A549 (cell line): ENCODE data around the gene DDI2. TPM values are rescaled to one million over a fixed set of nuclear protein-coding genes. Genes with fewer than 3 reads are reported as not detected.

Experiments
- ATAC-seq, 2 experiments: fragments of 200-7000 bp in 1 of 2; fragments of >200 bp in 1 of 2; cut with Nextera tagmentation in 1 of 2; cut with Tn5 transposase in 1 of 2; 3 replicates each; pipeline versions ENCODE4 v1.8.0 to v1.9.1; 2018 to 2020; ENCODE audit warnings: mild to moderate bottlenecking in 1 of 2, moderate library complexity in 1 of 2
- CTCF ChIA-PET: fragments of 300-600 bp; sonication (Branson Sonifier 250); formaldehyde crosslinking; extraction: SDS; loops from one replicate; lab custom pipeline; 2021; ENCODE audit warnings: antibody characterized with exemption, inconsistent platforms; lab: Yijun Ruan, JAX
- POLR2A ChIA-PET: fragments of 350-600 bp; formaldehyde crosslinking; extraction: SDS; loops from one replicate; lab custom pipeline; 2021; ENCODE audit warnings: antibody characterized with exemption, inconsistent platforms; lab: Yijun Ruan, JAX
- DNase-seq, 2 experiments: peaks; one replicate each; pipeline versions ENCODE4 v3.0.0 to v3.0.0-alpha.2; 2011 to 2016; ENCODE audit warnings: low read depth in 1 of 2, low spot score in 1 of 2
- FAIRE-seq: peaks from 2 replicates; lab custom pipeline; 2011; peaks lifted over from hg19 to GRCh38; lab: Jason Lieb, UNC
- H3K27ac ChIP-seq, 2 experiments: fragments of >200 bp; sonication (Bioruptor Twin); formaldehyde crosslinking; 3 replicates each; pipeline ENCODE4 v1.5.1; 2016 to 2017
- H3K4me1 ChIP-seq: fragments of >200 bp; sonication (Bioruptor Twin); formaldehyde crosslinking; 3 replicates; pipeline ENCODE4 v1.6.1; 2016
- H3K4me2 ChIP-seq: fragments of >200 bp; sonication (Bioruptor Twin); formaldehyde crosslinking; 3 replicates; pipeline ENCODE4 v1.6.1; 2016
- H3K4me3 ChIP-seq: fragments of >200 bp; sonication (Bioruptor Twin); formaldehyde crosslinking; 3 replicates; pipeline ENCODE4 v1.5.1; 2016
- H3K9me3 ChIP-seq: fragments of >200 bp; sonication (Bioruptor Twin); formaldehyde crosslinking; 3 replicates; pipeline ENCODE4 v1.6.1; 2016
- CBX8 ChIP-seq: fragments of 200-600 bp; sonication (generic); IDR thresholded peaks from 2 replicates; pipeline ENCODE4 v1.6.1; 2016
- CHD2 ChIP-seq: fragments of 150-350 bp; IDR thresholded peaks from 2 replicates; pipeline ENCODE4 v1.6.1; 2014; ENCODE audit warnings: low read length; ENCODE audit not compliant: partially characterized antibody
- CHD4 ChIP-seq: fragments of 200-600 bp; sonication (generic); IDR thresholded peaks from 2 replicates; pipeline ENCODE4 v1.6.1; 2016; ENCODE audit warnings: antibody characterized with exemption, mild to moderate bottlenecking, borderline replicate concordance
- EHMT2 ChIP-seq: fragments of 200-600 bp; sonication (generic); IDR thresholded peaks from 2 replicates; pipeline ENCODE4 v1.6.1; 2016; ENCODE audit warnings: antibody characterized with exemption, low read depth, mild to moderate bottlenecking, moderate library complexity
- ESRRA ChIP-seq: fragments of 150-350 bp; IDR thresholded peaks from 2 replicates; pipeline ENCODE4 v1.6.1; 2014; ENCODE audit warnings: mild to moderate bottlenecking, low read length, borderline replicate concordance
- FOSB ChIP-seq: fragments of 250-450 bp; sonication (Bioruptor Pico); IDR thresholded peaks from 2 replicates; pipeline ENCODE4 v1.5.0; 2020; ENCODE audit warnings: mild to moderate bottlenecking, moderate library complexity
- FOSL2 ChIP-seq, 2 experiments: fragments of 450-650 bp in 1 of 2; fragments of >200 bp in 1 of 2; sonication (Bioruptor Twin) in 1 of 2; formaldehyde crosslinking; IDR thresholded peaks; 2 replicates each; pipeline versions ENCODE4 v1.5.0 to v1.6.1; 2016 to 2020; ENCODE audit warnings: mild to moderate bottlenecking in 1 of 2, moderate library complexity in 1 of 2
- FOXS1 ChIP-seq: fragments of 250-450 bp; sonication (Bioruptor Pico); IDR thresholded peaks from 2 replicates; pipeline ENCODE4 v1.5.0; 2020; ENCODE audit warnings: mild to moderate bottlenecking, moderate library complexity
- GATA3 ChIP-seq: IDR thresholded peaks from 2 replicates; pipeline ENCODE4 v1.6.1; 2012; ENCODE audit warnings: borderline replicate concordance
- HOXB13 ChIP-seq: fragments of 250-450 bp; sonication (Bioruptor Pico); IDR thresholded peaks from 2 replicates; pipeline ENCODE4 v1.5.0; 2020; ENCODE audit warnings: low read depth, mild to moderate bottlenecking, moderate library complexity
- HOXB5 ChIP-seq: fragments of 250-450 bp; sonication (Bioruptor Pico); IDR thresholded peaks from 2 replicates; pipeline ENCODE4 v1.5.0; 2020; ENCODE audit warnings: mild to moderate bottlenecking, moderate library complexity
- JUN ChIP-seq, 2 experiments: fragments of >200 bp; sonication (Bioruptor Twin); formaldehyde crosslinking; IDR thresholded peaks; 2 replicates in 1 of 2; 3 replicates in 1 of 2; pipeline ENCODE4 v1.6.1; 2016 to 2017
- KDM5A ChIP-seq: fragments of 200-600 bp; sonication (generic); IDR thresholded peaks from 2 replicates; pipeline ENCODE4 v1.6.1; 2016; ENCODE audit warnings: antibody characterized with exemption, mild to moderate bottlenecking
- MAZ ChIP-seq: fragments of 150-350 bp; IDR thresholded peaks from 2 replicates; pipeline ENCODE4 v1.6.1; 2014; ENCODE audit warnings: antibody characterized with exemption, low read depth, low read length, borderline replicate concordance
- RCOR1 ChIP-seq: fragments of 150-350 bp; IDR thresholded peaks from 2 replicates; pipeline ENCODE4 v1.6.1; 2014; ENCODE audit warnings: antibody characterized with exemption, low read length, low read depth
- RNF2 ChIP-seq: fragments of 200-600 bp; sonication (generic); IDR thresholded peaks from 2 replicates; pipeline ENCODE4 v1.6.1; 2016; ENCODE audit warnings: low read depth, mild to moderate bottlenecking, antibody characterized with exemption, moderate library complexity, borderline replicate concordance
- SMC3 ChIP-seq: fragments of >200 bp; sonication (Bioruptor Twin); formaldehyde crosslinking; IDR thresholded peaks from 3 replicates; pipeline ENCODE4 v1.6.1; 2018; ENCODE audit warnings: inconsistent platforms
- TP53 ChIP-seq: fragments of 250-450 bp; sonication (Bioruptor Pico); IDR thresholded peaks from 2 replicates; pipeline ENCODE4 v1.5.0; 2021; ENCODE audit warnings: mild to moderate bottlenecking, moderate library complexity
- ZNF302 ChIP-seq: fragments of 250-450 bp; sonication (Bioruptor Pico); IDR thresholded peaks from 2 replicates; pipeline ENCODE4 v1.9.0; 2021; ENCODE audit warnings: inconsistent platforms, mild to moderate bottlenecking, moderate library complexity
- ZSCAN20 ChIP-seq: fragments of 250-450 bp; sonication (Bioruptor Pico); IDR thresholded peaks from 2 replicates; pipeline ENCODE4 v1.8.0; 2022; ENCODE audit warnings: mild to moderate bottlenecking, moderate library complexity
- WGBS: methylation state at CpG from one replicate; pipeline ENCODE4 v1.1.6; 2017; ENCODE audit errors: missing lambda C conversion rate; 5-methylcytosine and 5-hydroxymethylcytosine counted together
- polyA plus RNA-seq, 4 experiments: library from polyadenylated mRNA; depleted of rRNA in 3 of 4; stranded (reverse); fragments of >200 nt; fragmentation: RNase III in 1 of 4; extraction: RNeasy Plus Mini Kit Qiagen cat#74134 plus additional on column Dnase treatment in 1 of 4; gene quantifications; 2 replicates in 3 of 4; 3 replicates in 1 of 4; pipeline ENCODE4 v1.2.3, GENCODE V29; 2011 to 2017
- TF ChIP-seq, protein P1 (sequence below): IDR thresholded peaks from 2 replicates; pipeline ENCODE4 v1.6.1; 2012
- TF ChIP-seq, protein P2 (sequence below): fragments of 150-350 bp; IDR thresholded peaks from 2 replicates; pipeline ENCODE4 v1.6.1; 2014; ENCODE audit warnings: low read depth, mild to moderate bottlenecking, low read length
- TF ChIP-seq, protein P3 (sequence below): fragments of 250-450 bp; sonication (Bioruptor Pico); IDR thresholded peaks from 2 replicates; pipeline ENCODE4 v1.5.0; 2020; ENCODE audit warnings: low read depth, mild to moderate bottlenecking, moderate library complexity
- TF ChIP-seq, protein P4 (sequence below): fragments of 450-650 bp; IDR thresholded peaks from 2 replicates; pipeline ENCODE4 v1.6.1; 2014; ENCODE audit warnings: antibody characterized with exemption

DDI2 gene
- polyA plus RNA-seq, 2 of the 4 experiments (the other 2 are of a cell fraction), result 6.3 to 8.6 TPM

DNA sequence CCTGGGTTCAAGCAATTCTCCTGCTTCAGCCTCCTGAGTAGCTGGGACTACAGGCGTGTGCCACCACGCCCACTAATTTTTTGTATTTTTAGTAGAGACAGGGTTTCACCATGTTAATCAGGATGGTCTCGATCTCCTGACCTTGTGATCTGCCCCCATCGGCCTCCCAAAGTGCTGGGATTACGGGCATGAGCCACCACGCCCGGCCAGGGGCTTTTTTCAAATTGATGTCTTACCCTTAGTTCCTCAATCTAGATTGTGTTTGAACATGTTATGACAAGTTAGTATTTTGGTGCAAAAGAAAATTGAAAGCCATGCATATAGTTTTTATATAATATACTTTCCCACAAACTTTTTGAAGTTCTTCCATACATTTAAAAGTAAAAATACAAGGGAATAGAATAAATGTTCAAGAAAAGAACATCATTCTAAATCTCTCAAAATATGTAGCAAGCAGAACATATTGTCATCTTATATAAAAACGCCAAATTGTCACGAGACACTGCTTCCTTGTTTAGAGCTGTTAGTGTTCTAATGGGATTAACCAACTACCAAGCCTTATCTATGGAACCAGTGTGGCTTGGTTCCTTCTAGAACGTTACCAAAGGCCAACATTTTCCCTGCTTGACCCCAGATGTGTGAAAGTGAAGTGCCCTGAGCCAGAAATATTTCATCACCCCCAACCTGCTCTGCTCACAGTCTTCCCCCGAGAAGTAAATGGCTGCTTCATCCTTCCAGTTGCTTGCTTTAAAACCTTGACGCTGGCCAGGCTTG is 57.3 kb downstream of the DDI2 start:
- H3K4me3 ChIP-seq, result no peak overlapping the region
- H3K4me1 ChIP-seq, result peaks cover 4% of the 10 kb centered on the region; the same call in 1 of the 3 replicates
- ATAC-seq (no peak), DNase-seq (no peak), FAIRE-seq (no peak)
- no peaks in the 10 kb centered on the region for H3K9me3 ChIP-seq
- no peak overlapping the region for H3K27ac ChIP-seq
- TF ChIP-seq, protein P1, sequence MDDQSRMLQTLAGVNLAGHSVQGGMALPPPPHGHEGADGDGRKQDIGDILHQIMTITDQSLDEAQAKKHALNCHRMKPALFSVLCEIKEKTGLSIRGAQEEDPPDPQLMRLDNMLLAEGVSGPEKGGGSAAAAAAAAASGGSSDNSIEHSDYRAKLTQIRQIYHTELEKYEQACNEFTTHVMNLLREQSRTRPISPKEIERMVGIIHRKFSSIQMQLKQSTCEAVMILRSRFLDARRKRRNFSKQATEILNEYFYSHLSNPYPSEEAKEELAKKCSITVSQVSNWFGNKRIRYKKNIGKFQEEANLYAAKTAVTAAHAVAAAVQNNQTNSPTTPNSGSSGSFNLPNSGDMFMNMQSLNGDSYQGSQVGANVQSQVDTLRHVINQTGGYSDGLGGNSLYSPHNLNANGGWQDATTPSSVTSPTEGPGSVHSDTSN, result no peak
- no peak for TF ChIP-seq ESRRA
- TF ChIP-seq HOXB5 (CRISPR knock-in tag), result no peak
- TF ChIP-seq JUN (IDR thresholded peaks at IDR 0.05), result no peak
- TF ChIP-seq ZSCAN20 (CRISPR knock-in tag), result no peak
- no peak for TF ChIP-seq CHD4
- TF ChIP-seq CBX8, result no peak
- no peak for TF ChIP-seq GATA3
- TF ChIP-seq ZNF302 (CRISPR knock-in tag), result no peak
- no peak for TF ChIP-seq KDM5A
- no peak for TF ChIP-seq TP53 (CRISPR knock-in tag)
- TF ChIP-seq, protein P2, sequence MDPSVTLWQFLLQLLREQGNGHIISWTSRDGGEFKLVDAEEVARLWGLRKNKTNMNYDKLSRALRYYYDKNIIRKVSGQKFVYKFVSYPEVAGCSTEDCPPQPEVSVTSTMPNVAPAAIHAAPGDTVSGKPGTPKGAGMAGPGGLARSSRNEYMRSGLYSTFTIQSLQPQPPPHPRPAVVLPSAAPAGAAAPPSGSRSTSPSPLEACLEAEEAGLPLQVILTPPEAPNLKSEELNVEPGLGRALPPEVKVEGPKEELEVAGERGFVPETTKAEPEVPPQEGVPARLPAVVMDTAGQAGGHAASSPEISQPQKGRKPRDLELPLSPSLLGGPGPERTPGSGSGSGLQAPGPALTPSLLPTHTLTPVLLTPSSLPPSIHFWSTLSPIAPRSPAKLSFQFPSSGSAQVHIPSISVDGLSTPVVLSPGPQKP, result no peak
- TF ChIP-seq, protein P3, sequence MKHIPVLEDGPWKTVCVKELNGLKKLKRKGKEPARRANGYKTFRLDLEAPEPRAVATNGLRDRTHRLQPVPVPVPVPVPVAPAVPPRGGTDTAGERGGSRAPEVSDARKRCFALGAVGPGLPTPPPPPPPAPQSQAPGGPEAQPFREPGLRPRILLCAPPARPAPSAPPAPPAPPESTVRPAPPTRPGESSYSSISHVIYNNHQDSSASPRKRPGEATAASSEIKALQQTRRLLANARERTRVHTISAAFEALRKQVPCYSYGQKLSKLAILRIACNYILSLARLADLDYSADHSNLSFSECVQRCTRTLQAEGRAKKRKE (CRISPR knock-in tag), result no peak
- TF ChIP-seq SMC3, result no peak
- no peak for TF ChIP-seq CHD2
- no peak for TF ChIP-seq FOSB (CRISPR knock-in tag)
- TF ChIP-seq FOSL2 (IDR thresholded peaks at IDR 0.05), result no peak
- no peak for TF ChIP-seq FOSL2 (CRISPR knock-in tag; IDR thresholded peaks at IDR 0.05)
- TF ChIP-seq MAZ, result no peak
- TF ChIP-seq, protein P4, sequence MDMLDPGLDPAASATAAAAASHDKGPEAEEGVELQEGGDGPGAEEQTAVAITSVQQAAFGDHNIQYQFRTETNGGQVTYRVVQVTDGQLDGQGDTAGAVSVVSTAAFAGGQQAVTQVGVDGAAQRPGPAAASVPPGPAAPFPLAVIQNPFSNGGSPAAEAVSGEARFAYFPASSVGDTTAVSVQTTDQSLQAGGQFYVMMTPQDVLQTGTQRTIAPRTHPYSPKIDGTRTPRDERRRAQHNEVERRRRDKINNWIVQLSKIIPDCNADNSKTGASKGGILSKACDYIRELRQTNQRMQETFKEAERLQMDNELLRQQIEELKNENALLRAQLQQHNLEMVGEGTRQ, result no peak
- 80% methylated on average over 12 of the region's 12 CpGs for WGBS
- no peak overlapping the region for H3K4me2 ChIP-seq
- CTCF ChIA-PET, result interaction anchor here (1.0 kb wide), 1 partner anchor 79 kb away, joined by 3 read pairs; no protein-coding TSS in a partner anchor
- POLR2A ChIA-PET, result no interaction called here

DNA sequence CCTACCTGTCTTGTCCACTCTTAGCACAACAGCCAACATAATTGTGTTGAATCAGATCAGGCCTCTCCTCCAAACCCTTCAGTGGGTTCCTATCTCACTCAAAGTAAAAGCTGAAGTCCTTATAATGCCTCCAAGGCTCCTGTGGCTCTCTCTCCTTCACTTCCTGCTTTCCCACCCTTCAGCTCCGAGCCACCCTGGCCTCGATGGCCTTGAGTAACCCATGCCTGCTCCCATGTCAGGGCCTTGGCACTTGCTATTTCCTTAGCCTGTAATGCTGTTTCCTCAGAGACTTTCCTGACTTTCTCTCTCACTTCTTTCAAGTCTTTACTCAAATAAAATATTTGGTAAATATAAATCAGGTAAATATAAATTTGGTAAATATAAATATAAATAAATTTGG is 58.8 kb downstream of the DDI2 start:
- Histone ChIP-seq H3K27ac (no peak overlapping the region), H3K9me3 (no peaks in the 10 kb centered on the region), H3K4me1 (peaks cover 19% of the 10 kb centered on the region), H3K4me2 (no peak overlapping the region), H3K4me3 (no peak overlapping the region)
- WGBS, result 40% methylated on average over 2 of the region's 2 CpGs
- DNase-seq (no peak), ATAC-seq (no peak), FAIRE-seq (no peak)
- no peak for TF ChIP-seq RCOR1
- TF ChIP-seq FOSL2 (IDR thresholded peaks at IDR 0.05), result no peak
- no peak for TF ChIP-seq FOSL2 (CRISPR knock-in tag; IDR thresholded peaks at IDR 0.05)
- no peak for TF ChIP-seq TP53 (CRISPR knock-in tag)
- no peak for TF ChIP-seq FOXS1 (CRISPR knock-in tag)
- no peak for TF ChIP-seq RNF2
- TF ChIP-seq, protein P3 (CRISPR knock-in tag), result no peak
- no peak for TF ChIP-seq EHMT2
- no peak for TF ChIP-seq HOXB13
- ChIA-PET POLR2A (no interaction called here), CTCF (interaction anchor here (0.9 to 1.6 kb wide), 2 partner anchors 12 to 81 kb away, joined by 4 read pairs; no protein-coding TSS in a partner anchor)
